ENCODE measurements around the gene SS18L1. TPM values are rescaled to one million over a fixed set of nuclear protein-coding genes. Genes with fewer than 3 reads are reported as not detected.

Gene SS18L1
- total and polyA plus RNA-seq, 10 of the 15 experiments (the other 5 are each of a cell fraction or from before 2014, with no cell fraction given), result 1.8 to 20.0 (median 6.6) TPM

- TF ChIP-seq ZNF217 (IDR thresholded peaks at IDR 0.05) (no peak), IKZF1 (conservative IDR thresholded peaks at IDR 0.05) (peak; percentile 87), NFIC (IDR thresholded peaks at IDR 0.05; ENCODE audit: low read depth, low read length) (no peak), JUND (IDR thresholded peaks at IDR 0.05; ENCODE audit: low read depth, low read length) (no peak), CUX1 (IDR thresholded peaks at IDR 0.05; ENCODE audit: insufficient replicate concordance, low read depth, low read length) (no peak), ZBTB11 (CRISPR knock-in tag; IDR thresholded peaks at IDR 0.05) (peak; percentile 7; the same call in 1 of the 2 replicates), RELB (IDR thresholded peaks at IDR 0.05; ENCODE audit: low read depth) (0 out of 2 replicates have a peak, but pooled peaks have one; percentile 50), NFYB (IDR thresholded peaks at IDR 0.05; ENCODE audit: insufficient read depth, low read depth, low read length) (no peak), CREM (IDR thresholded peaks at IDR 0.05; ENCODE audit: low read depth) (peak; percentile 98), CTCF (IDR thresholded peaks at IDR 0.05 in 2 of 3, conservative IDR thresholded peaks at IDR 0.05 in 1 of 3; ENCODE audit: control insufficient read depth in 2 of 3, extremely low read depth in 1 of 3, insufficient read depth in 1 of 3, low read depth in 3 of 3, low read length in 3 of 3) (no peak), ZSCAN29 (IDR thresholded peaks at IDR 0.05) (no peak), RUNX3 (IDR thresholded peaks at IDR 0.05; ENCODE audit: low read length) (peak; percentile 74), CREB1 (IDR thresholded peaks at IDR 0.05; ENCODE audit: low read depth) (peak; percentile 97), ZNF622 (IDR thresholded peaks at IDR 0.05) (no peak), HCFC1 (IDR thresholded peaks at IDR 0.05; ENCODE audit: low read length) (peak; percentile 71), STAT1 (conservative IDR thresholded peaks at IDR 0.05) (0 out of 2 replicates have a peak, but pooled peaks have one; percentile 66), RBBP5 (conservative IDR thresholded peaks at IDR 0.05) (peak; percentile 51; the same call in 1 of the 2 replicates)
Measured at GRCh38 chr20:62182469-62183425, 39.2 kb downstream of the SS18L1 start, which contains the start of gene MTG2 (continued).
